ENCODE results near the gene NDUFB4.

GRCh38 chr3:120596853-120597223 lies 702 bp downstream of the NDUFB4 start:
- no peak for TF ChIP-seq CTCF (conservative IDR thresholded peaks at IDR 0.05; ENCODE audit: low read length)
- no peak for TF ChIP-seq EZH2phosphoT487 (IDR thresholded peaks at IDR 0.05; ENCODE audit: borderline replicate concordance)
